Measurements from ENCODE around the gene ALOX12B. TPM values are rescaled to one million over a fixed set of nuclear protein-coding genes. Genes with fewer than 3 reads are reported as not detected.

ALOX12B gene
- polyA plus RNA-seq, 2 of the 4 experiments (the other 2 are of a cell fraction), result 0.63 to 1.0 TPM

GRCh38 chr17:8120520-8121406 is 33.2 kb upstream of the ALOX12B start (continued):
- TF ChIP-seq, protein P1, sequence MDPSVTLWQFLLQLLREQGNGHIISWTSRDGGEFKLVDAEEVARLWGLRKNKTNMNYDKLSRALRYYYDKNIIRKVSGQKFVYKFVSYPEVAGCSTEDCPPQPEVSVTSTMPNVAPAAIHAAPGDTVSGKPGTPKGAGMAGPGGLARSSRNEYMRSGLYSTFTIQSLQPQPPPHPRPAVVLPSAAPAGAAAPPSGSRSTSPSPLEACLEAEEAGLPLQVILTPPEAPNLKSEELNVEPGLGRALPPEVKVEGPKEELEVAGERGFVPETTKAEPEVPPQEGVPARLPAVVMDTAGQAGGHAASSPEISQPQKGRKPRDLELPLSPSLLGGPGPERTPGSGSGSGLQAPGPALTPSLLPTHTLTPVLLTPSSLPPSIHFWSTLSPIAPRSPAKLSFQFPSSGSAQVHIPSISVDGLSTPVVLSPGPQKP (IDR thresholded peaks at IDR 0.05; ENCODE audit: low read depth, low read length), result no peak
- TF ChIP-seq HEYL (CRISPR knock-in tag; IDR thresholded peaks at IDR 0.05), result no peak
- TF ChIP-seq MAZ (IDR thresholded peaks at IDR 0.05; ENCODE audit: borderline replicate concordance, low read depth, low read length), result no peak
- no peak for TF ChIP-seq HDAC2 (IDR thresholded peaks at IDR 0.05)
- TF ChIP-seq POLR2A (IDR thresholded peaks at IDR 0.05; ENCODE audit: low read length), result peak; percentile 85
- peak; percentile 8; the same call in 1 of the 2 replicates for TF ChIP-seq GATA3 (IDR thresholded peaks at IDR 0.05; ENCODE audit: borderline replicate concordance)
- TF ChIP-seq, protein P2, sequence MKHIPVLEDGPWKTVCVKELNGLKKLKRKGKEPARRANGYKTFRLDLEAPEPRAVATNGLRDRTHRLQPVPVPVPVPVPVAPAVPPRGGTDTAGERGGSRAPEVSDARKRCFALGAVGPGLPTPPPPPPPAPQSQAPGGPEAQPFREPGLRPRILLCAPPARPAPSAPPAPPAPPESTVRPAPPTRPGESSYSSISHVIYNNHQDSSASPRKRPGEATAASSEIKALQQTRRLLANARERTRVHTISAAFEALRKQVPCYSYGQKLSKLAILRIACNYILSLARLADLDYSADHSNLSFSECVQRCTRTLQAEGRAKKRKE (CRISPR knock-in tag; IDR thresholded peaks at IDR 0.05; ENCODE audit: low read depth), result peak; percentile 22; the same call in 1 of the 2 replicates
- no peak for TF ChIP-seq CBX2 (IDR thresholded peaks at IDR 0.05; ENCODE audit: borderline replicate concordance, low read depth)
- TF ChIP-seq EHF (CRISPR knock-in tag; IDR thresholded peaks at IDR 0.05), result peak; percentile 73
- peak in 1 of 2 experiments; percentile 14; a peak in 2 of 5 replicates for TF ChIP-seq JUN (IDR thresholded peaks at IDR 0.05)
- TF ChIP-seq JUNB (IDR thresholded peaks at IDR 0.05), result no peak
- no peak for TF ChIP-seq RAD21 (conservative IDR thresholded peaks at IDR 0.05 in 1 of 2, IDR thresholded peaks at IDR 0.05 in 1 of 2)
- TF ChIP-seq, protein P3, sequence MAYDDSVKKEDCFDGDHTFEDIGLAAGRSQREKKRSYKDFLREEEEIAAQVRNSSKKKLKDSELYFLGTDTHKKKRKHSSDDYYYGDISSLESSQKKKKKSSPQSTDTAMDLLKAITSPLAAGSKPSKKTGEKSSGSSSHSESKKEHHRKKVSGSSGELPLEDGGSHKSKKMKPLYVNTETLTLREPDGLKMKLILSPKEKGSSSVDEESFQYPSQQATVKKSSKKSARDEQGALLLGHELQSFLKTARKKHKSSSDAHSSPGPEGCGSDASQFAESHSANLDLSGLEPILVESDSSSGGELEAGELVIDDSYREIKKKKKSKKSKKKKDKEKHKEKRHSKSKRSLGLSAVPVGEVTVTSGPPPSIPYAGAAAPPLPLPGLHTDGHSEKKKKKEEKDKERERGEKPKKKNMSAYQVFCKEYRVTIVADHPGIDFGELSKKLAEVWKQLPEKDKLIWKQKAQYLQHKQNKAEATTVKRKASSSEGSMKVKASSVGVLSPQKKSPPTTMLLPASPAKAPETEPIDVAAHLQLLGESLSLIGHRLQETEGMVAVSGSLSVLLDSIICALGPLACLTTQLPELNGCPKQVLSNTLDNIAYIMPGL (CRISPR knock-in tag; IDR thresholded peaks at IDR 0.05; ENCODE audit: borderline replicate concordance), result peak; percentile 72
- TF ChIP-seq ESRRA (IDR thresholded peaks at IDR 0.05; ENCODE audit: borderline replicate concordance, low read length), result no peak
- peak in 1 of 2 experiments; percentile 84; a peak in 2 of 4 replicates for TF ChIP-seq CEBPB (IDR thresholded peaks at IDR 0.05)
- TF ChIP-seq RFX5 (IDR thresholded peaks at IDR 0.05), result 0 out of 2 replicates have a peak, but pooled peaks have one; percentile 27
- TF ChIP-seq, protein P4, sequence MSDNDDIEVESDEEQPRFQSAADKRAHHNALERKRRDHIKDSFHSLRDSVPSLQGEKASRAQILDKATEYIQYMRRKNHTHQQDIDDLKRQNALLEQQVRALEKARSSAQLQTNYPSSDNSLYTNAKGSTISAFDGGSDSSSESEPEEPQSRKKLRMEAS (IDR thresholded peaks at IDR 0.05), result peak; percentile 64
- peak; percentile 48; the same call in 1 of the 2 replicates for TF ChIP-seq REST (IDR thresholded peaks at IDR 0.05)
- TF ChIP-seq RNF2 (IDR thresholded peaks at IDR 0.05; ENCODE audit: borderline replicate concordance, low read depth), result no peak
- TF ChIP-seq FOSB (CRISPR knock-in tag; IDR thresholded peaks at IDR 0.05), result no peak
- TF ChIP-seq KDM1A (IDR thresholded peaks at IDR 0.05; ENCODE audit: low read depth), result no peak; the same call in 1 of the 2 replicates
- no peak for TF ChIP-seq NR3C1 (IDR thresholded peaks at IDR 0.05)
